Measurements from ENCODE around the gene OSBPL8. TPM values are rescaled to one million over a fixed set of nuclear protein-coding genes. Genes with fewer than 3 reads are reported as not detected.

OSBPL8 gene
- total and polyA plus RNA-seq, 2 of the 8 experiments (the other 6 are each of a cell fraction or from before 2014, with no cell fraction given) = 10.9 to 81.1 TPM

DNA sequence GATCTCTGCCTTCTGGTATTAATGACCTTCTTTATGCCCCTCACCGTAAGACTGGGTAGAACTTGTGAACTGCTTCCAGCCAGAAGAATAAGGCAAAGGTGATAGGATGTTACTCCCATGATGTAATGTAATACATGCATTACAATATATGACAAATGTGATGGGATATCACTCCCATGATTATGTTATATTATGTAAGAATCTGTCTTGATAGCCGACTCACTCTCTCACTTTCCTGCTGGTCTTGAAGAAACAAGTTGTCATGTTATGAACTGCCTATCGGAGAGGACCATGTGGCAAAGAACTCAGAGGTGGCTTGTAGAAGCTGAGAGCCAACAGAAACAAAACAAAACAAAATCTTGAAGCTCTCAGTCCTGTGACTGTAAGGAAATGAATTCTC lies 30.6 kb upstream of the OSBPL8 start:
- no peaks in the 10 kb centered on the region for H3K79me2 ChIP-seq (ENCODE audit: control insufficient read depth in 1 of 2, insufficient read depth in 2 of 2, low read length in 2 of 2)
- DNase-seq (ENCODE audit: low read depth in 1 of 2, low spot score in 2 of 2) = no peak
- H2BK20ac ChIP-seq (ENCODE audit: low read length) = no peak overlapping the region
- H3K4ac ChIP-seq (replicated peaks; ENCODE audit: insufficient read length, low read depth, low read length) = no peak overlapping the region
- H3K4me2 ChIP-seq (ENCODE audit: insufficient read depth in 1 of 2, low read depth in 2 of 2, low read length in 2 of 2) = no peak overlapping the region
- H3K27me3 ChIP-seq (replicated peaks in 1 of 4; ENCODE audit: control insufficient read depth in 3 of 4, extremely low read depth in 1 of 4, insufficient read depth in 3 of 4, low read length in 3 of 4) = no peaks in the 10 kb centered on the region
- no peak overlapping the region for H2AK5ac ChIP-seq (ENCODE audit: low read depth, low read length)
- no peak for FAIRE-seq
- H3K14ac ChIP-seq (ENCODE audit: insufficient read length) = no peak overlapping the region
- no peak overlapping the region for H4K91ac ChIP-seq (replicated peaks; ENCODE audit: insufficient read length, low read length)
- no peak overlapping the region for H3K27ac ChIP-seq (ENCODE audit: low read depth, low read length)
- H2BK15ac ChIP-seq (ENCODE audit: low read length) = no peak overlapping the region
- no peaks in the 10 kb centered on the region for H3K23me2 ChIP-seq (ENCODE audit: low read depth, low read length)
- H3K4me1 ChIP-seq (replicated peaks in 1 of 4; ENCODE audit: control insufficient read depth in 3 of 4, insufficient read depth in 4 of 4, low read length in 3 of 4) = no peaks in the 10 kb centered on the region
- H3K9ac ChIP-seq (replicated peaks in 1 of 4; ENCODE audit: extremely low read depth in 1 of 4, low read depth in 3 of 4, low read length in 3 of 4) = no peak overlapping the region
- H3K56ac ChIP-seq (replicated peaks; ENCODE audit: insufficient read length, low read depth, low read length) = no peak overlapping the region
- H3K9me3 ChIP-seq (ENCODE audit: insufficient read depth in 2 of 2, low read depth in 1 of 2, low read length in 1 of 2) = no peaks in the 10 kb centered on the region
- H4K20me1 ChIP-seq (replicated peaks in 1 of 2; ENCODE audit: control insufficient read depth in 1 of 2, insufficient read depth in 2 of 2, low read length in 2 of 2) = no peaks in the 10 kb centered on the region
- H4K5ac ChIP-seq (ENCODE audit: insufficient read length, low read depth, low read length) = no peak overlapping the region
- POLR2A ChIA-PET (ENCODE audit: partially characterized antibody) = no interaction called here
- no peak overlapping the region for H2BK120ac ChIP-seq (replicated peaks; ENCODE audit: low read depth, low read length)
- no peak overlapping the region for H2BK5ac ChIP-seq (ENCODE audit: low read depth, low read length)
- no peaks in the 10 kb centered on the region for H3K36me3 ChIP-seq (ENCODE audit: control insufficient read depth in 2 of 4, insufficient read depth in 4 of 4, low read length in 3 of 4)
- H3K18ac ChIP-seq (ENCODE audit: extremely low read depth, low read length) = no peak overlapping the region
- CTCF ChIA-PET (ENCODE audit: partially characterized antibody) = no interaction called here
- H3K23ac ChIP-seq (ENCODE audit: insufficient read length) = no peak overlapping the region
- no peak overlapping the region for H3K4me3 ChIP-seq (ENCODE audit: extremely low read depth in 1 of 4, insufficient read depth in 2 of 4, low read depth in 3 of 4, low read length in 4 of 4)
- H4K8ac ChIP-seq (ENCODE audit: extremely low read depth, insufficient read depth, low read length) = no peak overlapping the region
- H2AFZ ChIP-seq (ENCODE audit: low read length) = no peak overlapping the region
- no peak overlapping the region for H2BK12ac ChIP-seq (ENCODE audit: low read depth, low read length)
- H3K79me1 ChIP-seq (ENCODE audit: low read depth, low read length) = no peaks in the 10 kb centered on the region
- WGBS, 2 experiments (ENCODE audit: extremely low coverage in 1 of 2, insufficient coverage in 1 of 2, insufficient read length in 1 of 2, insufficient replicate concordance in 2 of 2, low coverage in 1 of 2, low lambda C conversion rate in 2 of 2, missing lambda C conversion rate in 1 of 2) = 91% methylated on average over 3 of the region's 3 CpGs; no CpG with 5 or more reads in 1 of the 2 experiments
- TF ChIP-seq SIN3A (conservative IDR thresholded peaks at IDR 0.05 in 1 of 2, IDR thresholded peaks at IDR 0.05 in 1 of 2; ENCODE audit: low read depth in 1 of 2, low read length in 2 of 2) = no peak
- no peak for TF ChIP-seq FOSL1 (IDR thresholded peaks at IDR 0.05; ENCODE audit: insufficient read depth, low read depth, low read length)
- no peak for TF ChIP-seq TAF1 (IDR thresholded peaks at IDR 0.05; ENCODE audit: low read depth, low read length)
- TF ChIP-seq SUZ12 (IDR thresholded peaks at IDR 0.05; ENCODE audit: low read length) = no peak
- TF ChIP-seq SP4 (IDR thresholded peaks at IDR 0.05; ENCODE audit: low read length) = no peak
- no peak for TF ChIP-seq POU5F1 (IDR thresholded peaks at IDR 0.05; ENCODE audit: low read depth, low read length)
- no peak for TF ChIP-seq NRF1 (IDR thresholded peaks at IDR 0.05; ENCODE audit: low read depth, low read length)
- no peak for TF ChIP-seq SP1 (IDR thresholded peaks at IDR 0.05; ENCODE audit: low read depth, low read length)
- TF ChIP-seq CBX5 (IDR thresholded peaks at IDR 0.05; ENCODE audit: low read depth, low read length) = no peak
- TF ChIP-seq TAF7 (optimal IDR thresholded peaks at IDR 0.05; ENCODE audit: borderline replicate concordance, low read depth, low read length) = no peak
- no peak for TF ChIP-seq TCF12 (IDR thresholded peaks at IDR 0.05; ENCODE audit: low read depth, low read length)
- TF ChIP-seq ZNF274 (IDR thresholded peaks at IDR 0.05; ENCODE audit: borderline replicate concordance, extremely low read depth, low read length) = no peak
- TF ChIP-seq RXRA (IDR thresholded peaks at IDR 0.05; ENCODE audit: insufficient read depth, low read depth, low read length) = no peak
- TF ChIP-seq POLR2AphosphoS5 (IDR thresholded peaks at IDR 0.05; ENCODE audit: low read depth, low read length) = no peak

All from H1 (cell line).